ENCODE measurements around the gene OR51E1.

Gene OR51E1

DNA sequence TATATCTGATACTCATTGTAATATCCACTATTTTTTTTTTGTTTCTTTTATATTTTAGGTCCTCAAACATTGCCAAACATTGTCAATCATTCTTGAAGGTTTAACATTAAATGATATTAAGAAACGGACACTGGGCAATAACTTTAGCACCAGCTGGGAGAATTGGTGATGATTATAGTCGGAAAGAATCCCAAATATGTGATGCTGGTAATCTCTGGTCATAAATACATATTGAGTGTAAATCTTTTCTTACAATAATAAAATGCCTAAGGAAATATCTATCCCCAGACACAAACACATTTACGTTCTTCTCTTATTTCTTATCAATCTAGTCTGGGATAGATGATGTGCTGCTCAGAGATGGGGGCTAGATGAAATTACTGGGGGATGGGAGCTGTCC lies 28.7 kb downstream of the OR51E1 start:
- Histone ChIP-seq H3K27me3 (ENCODE audit: control insufficient read depth, low read length) (no peaks in the 10 kb centered on the region), H3K4me1 (ENCODE audit: control insufficient read depth, low read length) (no peaks in the 10 kb centered on the region), H3K79me2 (ENCODE audit: control insufficient read depth, low read length) (no peaks in the 10 kb centered on the region), H3K4me2 (ENCODE audit: low read length) (no peak overlapping the region), H3K4me3 (ENCODE audit: low read length) (no peak overlapping the region), H3K27ac (ENCODE audit: low read depth, low read length) (no peak overlapping the region), H3K9me2 (replicated peaks; ENCODE audit: control insufficient read depth, low read length) (no peaks in the 10 kb centered on the region), H4K20me1 (ENCODE audit: control insufficient read depth, insufficient read depth, low read depth, low read length) (no peaks in the 10 kb centered on the region), H3F3A (ENCODE audit: control insufficient read depth, insufficient read depth) (no peaks in the 10 kb centered on the region), H3K9me3 (ENCODE audit: control insufficient read depth, insufficient read depth, low read length) (no peaks in the 10 kb centered on the region), H3K36me3 (ENCODE audit: control insufficient read depth, low read length) (no peaks in the 10 kb centered on the region)
- TF ChIP-seq EZH2phosphoT487 (IDR thresholded peaks at IDR 0.05; ENCODE audit: borderline replicate concordance, low read length): no peak
- TF ChIP-seq, protein P1, sequence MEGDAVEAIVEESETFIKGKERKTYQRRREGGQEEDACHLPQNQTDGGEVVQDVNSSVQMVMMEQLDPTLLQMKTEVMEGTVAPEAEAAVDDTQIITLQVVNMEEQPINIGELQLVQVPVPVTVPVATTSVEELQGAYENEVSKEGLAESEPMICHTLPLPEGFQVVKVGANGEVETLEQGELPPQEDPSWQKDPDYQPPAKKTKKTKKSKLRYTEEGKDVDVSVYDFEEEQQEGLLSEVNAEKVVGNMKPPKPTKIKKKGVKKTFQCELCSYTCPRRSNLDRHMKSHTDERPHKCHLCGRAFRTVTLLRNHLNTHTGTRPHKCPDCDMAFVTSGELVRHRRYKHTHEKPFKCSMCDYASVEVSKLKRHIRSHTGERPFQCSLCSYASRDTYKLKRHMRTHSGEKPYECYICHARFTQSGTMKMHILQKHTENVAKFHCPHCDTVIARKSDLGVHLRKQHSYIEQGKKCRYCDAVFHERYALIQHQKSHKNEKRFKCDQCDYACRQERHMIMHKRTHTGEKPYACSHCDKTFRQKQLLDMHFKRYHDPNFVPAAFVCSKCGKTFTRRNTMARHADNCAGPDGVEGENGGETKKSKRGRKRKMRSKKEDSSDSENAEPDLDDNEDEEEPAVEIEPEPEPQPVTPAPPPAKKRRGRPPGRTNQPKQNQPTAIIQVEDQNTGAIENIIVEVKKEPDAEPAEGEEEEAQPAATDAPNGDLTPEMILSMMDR (IDR thresholded peaks at IDR 0.05; ENCODE audit: low read depth, low read length, poor library complexity, severe bottlenecking): no peak

DNA sequence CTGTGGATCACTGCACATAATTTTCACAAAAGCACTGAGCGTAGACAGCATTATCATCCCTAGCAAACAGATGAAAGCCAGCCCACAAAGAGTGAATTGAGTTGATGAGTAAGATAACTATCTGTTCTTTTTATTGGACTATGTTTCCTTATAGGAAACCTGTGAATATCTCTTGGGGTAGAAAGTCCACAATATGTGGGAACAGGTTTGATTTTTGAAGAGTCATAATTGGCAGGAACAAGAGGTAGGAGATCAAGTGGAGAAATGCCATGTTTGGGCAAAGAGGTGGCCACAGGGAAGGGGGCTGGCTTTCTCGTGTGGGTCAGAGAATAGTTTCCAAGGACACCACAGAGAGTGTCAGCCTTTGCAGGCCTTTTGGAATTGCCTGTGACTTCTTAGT lies 30.0 kb downstream of the OR51E1 start:
- Histone ChIP-seq H3K27ac (ENCODE audit: low read depth, low read length) (no peak overlapping the region), H3K36me3 (ENCODE audit: control insufficient read depth, low read length) (no peaks in the 10 kb centered on the region), H3F3A (ENCODE audit: control insufficient read depth, insufficient read depth) (no peaks in the 10 kb centered on the region), H4K20me1 (ENCODE audit: control insufficient read depth, insufficient read depth, low read depth, low read length) (no peaks in the 10 kb centered on the region), H3K9me3 (ENCODE audit: control insufficient read depth, insufficient read depth, low read length) (no peaks in the 10 kb centered on the region), H3K79me2 (ENCODE audit: control insufficient read depth, low read length) (no peaks in the 10 kb centered on the region), H3K27me3 (ENCODE audit: control insufficient read depth, low read length) (no peaks in the 10 kb centered on the region), H3K4me1 (ENCODE audit: control insufficient read depth, low read length) (no peaks in the 10 kb centered on the region), H3K4me2 (ENCODE audit: low read length) (no peak overlapping the region), H3K4me3 (ENCODE audit: low read length) (no peak overlapping the region), H3K9me2 (replicated peaks; ENCODE audit: control insufficient read depth, low read length) (no peaks in the 10 kb centered on the region)
- TF ChIP-seq, protein P1 (IDR thresholded peaks at IDR 0.05; ENCODE audit: low read depth, low read length, poor library complexity, severe bottlenecking): no peak
- TF ChIP-seq EZH2phosphoT487 (IDR thresholded peaks at IDR 0.05; ENCODE audit: borderline replicate concordance, low read length): no peak

DNA sequence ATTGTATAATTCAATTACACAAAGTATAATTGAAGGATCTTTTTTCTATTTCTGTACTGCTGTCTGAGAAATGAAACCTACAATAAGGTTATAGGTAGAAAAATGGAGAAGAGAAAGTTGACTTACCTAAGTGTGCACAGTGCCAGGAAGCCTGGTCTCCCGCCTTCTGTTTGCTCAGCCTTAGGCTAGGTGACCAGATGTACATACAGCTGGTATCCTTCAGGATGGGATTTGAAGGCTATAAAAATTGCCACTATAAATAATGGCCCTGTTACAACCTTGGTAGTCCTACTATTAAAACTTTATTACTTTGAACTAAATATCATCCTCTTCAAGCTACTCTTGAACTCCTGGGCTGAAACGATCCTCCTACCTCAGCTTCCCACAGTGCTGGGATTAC lies 34.2 kb downstream of the OR51E1 start:
- Histone ChIP-seq H3K36me3 (ENCODE audit: control insufficient read depth, low read length) (no peaks in the 10 kb centered on the region), H3K27ac (ENCODE audit: low read depth, low read length) (no peak overlapping the region), H3K4me2 (ENCODE audit: low read length) (no peak overlapping the region), H3K9me3 (ENCODE audit: control insufficient read depth, insufficient read depth, low read length) (no peaks in the 10 kb centered on the region), H4K20me1 (ENCODE audit: control insufficient read depth, insufficient read depth, low read depth, low read length) (no peaks in the 10 kb centered on the region), H3K9me2 (replicated peaks; ENCODE audit: control insufficient read depth, low read length) (no peaks in the 10 kb centered on the region), H3K4me3 (ENCODE audit: low read length) (no peak overlapping the region), H3K27me3 (ENCODE audit: control insufficient read depth, low read length) (no peaks in the 10 kb centered on the region), H3K4me1 (ENCODE audit: control insufficient read depth, low read length) (no peaks in the 10 kb centered on the region), H3F3A (ENCODE audit: control insufficient read depth, insufficient read depth) (no peaks in the 10 kb centered on the region), H3K79me2 (ENCODE audit: control insufficient read depth, low read length) (no peaks in the 10 kb centered on the region)
- no peak for TF ChIP-seq EZH2phosphoT487 (IDR thresholded peaks at IDR 0.05; ENCODE audit: borderline replicate concordance, low read length)
- TF ChIP-seq, protein P1 (IDR thresholded peaks at IDR 0.05; ENCODE audit: low read depth, low read length, poor library complexity, severe bottlenecking): no peak

DNA sequence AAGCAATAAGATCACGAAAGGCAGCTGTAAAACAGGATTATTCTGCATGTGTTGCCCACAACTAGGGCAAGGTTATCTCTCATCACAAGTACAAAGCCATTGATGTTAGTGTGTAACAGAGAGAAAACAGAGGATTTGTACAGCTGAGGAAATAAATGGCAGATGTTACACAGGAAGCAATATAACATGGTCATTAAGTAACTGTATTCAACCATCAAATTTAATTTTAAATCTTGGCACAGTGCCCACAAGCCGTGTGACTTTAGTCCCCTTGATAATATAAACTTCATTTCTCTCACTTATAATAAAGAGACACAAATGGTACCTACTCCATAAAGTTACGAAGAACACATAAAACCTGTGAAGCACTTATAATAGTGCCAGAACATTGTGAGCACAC lies 36.6 kb downstream of the OR51E1 start:
- Histone ChIP-seq H3K4me2 (ENCODE audit: low read length) (no peak overlapping the region), H3K36me3 (ENCODE audit: control insufficient read depth, low read length) (no peaks in the 10 kb centered on the region), H3F3A (ENCODE audit: control insufficient read depth, insufficient read depth) (no peaks in the 10 kb centered on the region), H3K27me3 (ENCODE audit: control insufficient read depth, low read length) (no peaks in the 10 kb centered on the region), H3K9me2 (replicated peaks; ENCODE audit: control insufficient read depth, low read length) (no peaks in the 10 kb centered on the region), H3K4me1 (ENCODE audit: control insufficient read depth, low read length) (no peaks in the 10 kb centered on the region), H3K9me3 (ENCODE audit: control insufficient read depth, insufficient read depth, low read length) (no peaks in the 10 kb centered on the region), H3K79me2 (ENCODE audit: control insufficient read depth, low read length) (no peaks in the 10 kb centered on the region), H4K20me1 (ENCODE audit: control insufficient read depth, insufficient read depth, low read depth, low read length) (no peaks in the 10 kb centered on the region), H3K4me3 (ENCODE audit: low read length) (no peak overlapping the region), H3K27ac (ENCODE audit: low read depth, low read length) (no peak overlapping the region)
- no peak for TF ChIP-seq EZH2phosphoT487 (IDR thresholded peaks at IDR 0.05; ENCODE audit: borderline replicate concordance, low read length)
- TF ChIP-seq, protein P1 (IDR thresholded peaks at IDR 0.05; ENCODE audit: low read depth, low read length, poor library complexity, severe bottlenecking): no peak

All from DOHH2 (cell line).